Measurements from ENCODE around the gene PSIP1.

GRCh38 chr9:15501803-15502202 lies 9.0 kb downstream of the PSIP1 start:
- TF ChIP-seq BCL11A (tag by site-specific recombination; IDR thresholded peaks at IDR 0.05; ENCODE audit: low read depth) (no peak), CTCF (tag by site-specific recombination; IDR thresholded peaks at IDR 0.05) (no peak), MEIS1 (CRISPR knock-in tag; IDR thresholded peaks at IDR 0.05; ENCODE audit: borderline replicate concordance) (no peak), PRDM1 (tag by site-specific recombination; IDR thresholded peaks at IDR 0.05) (no peak), ZNF501 (tag by site-specific recombination; IDR thresholded peaks at IDR 0.05) (no peak), ZNF701 (tag by site-specific recombination; IDR thresholded peaks at IDR 0.05) (no peak), ZSCAN4 (tag by site-specific recombination; IDR thresholded peaks at IDR 0.05) (no peak), ZNF311 (tag by site-specific recombination; IDR thresholded peaks at IDR 0.05; ENCODE audit: borderline replicate concordance) (no peak), ZNF274 (IDR thresholded peaks at IDR 0.05; ENCODE audit: low read length) (no peak), ZNF274 (tag by site-specific recombination; IDR thresholded peaks at IDR 0.05; ENCODE audit: borderline replicate concordance) (no peak)
- TF ChIP-seq, protein P1, sequence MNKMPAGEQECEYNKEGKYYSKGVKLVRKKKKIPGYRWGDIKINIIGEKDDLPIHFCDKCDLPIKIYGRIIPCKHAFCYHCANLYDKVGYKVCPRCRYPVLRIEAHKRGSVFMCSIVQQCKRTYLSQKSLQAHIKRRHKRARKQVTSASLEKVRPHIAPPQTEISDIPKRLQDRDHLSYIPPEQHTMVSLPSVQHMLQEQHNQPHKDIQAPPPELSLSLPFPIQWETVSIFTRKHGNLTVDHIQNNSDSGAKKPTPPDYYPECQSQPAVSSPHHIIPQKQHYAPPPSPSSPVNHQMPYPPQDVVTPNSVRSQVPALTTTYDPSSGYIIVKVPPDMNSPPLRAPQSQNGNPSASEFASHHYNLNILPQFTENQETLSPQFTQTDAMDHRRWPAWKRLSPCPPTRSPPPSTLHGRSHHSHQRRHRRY (tag by site-specific recombination; IDR thresholded peaks at IDR 0.05) = no peak
- TF ChIP-seq, protein P2, sequence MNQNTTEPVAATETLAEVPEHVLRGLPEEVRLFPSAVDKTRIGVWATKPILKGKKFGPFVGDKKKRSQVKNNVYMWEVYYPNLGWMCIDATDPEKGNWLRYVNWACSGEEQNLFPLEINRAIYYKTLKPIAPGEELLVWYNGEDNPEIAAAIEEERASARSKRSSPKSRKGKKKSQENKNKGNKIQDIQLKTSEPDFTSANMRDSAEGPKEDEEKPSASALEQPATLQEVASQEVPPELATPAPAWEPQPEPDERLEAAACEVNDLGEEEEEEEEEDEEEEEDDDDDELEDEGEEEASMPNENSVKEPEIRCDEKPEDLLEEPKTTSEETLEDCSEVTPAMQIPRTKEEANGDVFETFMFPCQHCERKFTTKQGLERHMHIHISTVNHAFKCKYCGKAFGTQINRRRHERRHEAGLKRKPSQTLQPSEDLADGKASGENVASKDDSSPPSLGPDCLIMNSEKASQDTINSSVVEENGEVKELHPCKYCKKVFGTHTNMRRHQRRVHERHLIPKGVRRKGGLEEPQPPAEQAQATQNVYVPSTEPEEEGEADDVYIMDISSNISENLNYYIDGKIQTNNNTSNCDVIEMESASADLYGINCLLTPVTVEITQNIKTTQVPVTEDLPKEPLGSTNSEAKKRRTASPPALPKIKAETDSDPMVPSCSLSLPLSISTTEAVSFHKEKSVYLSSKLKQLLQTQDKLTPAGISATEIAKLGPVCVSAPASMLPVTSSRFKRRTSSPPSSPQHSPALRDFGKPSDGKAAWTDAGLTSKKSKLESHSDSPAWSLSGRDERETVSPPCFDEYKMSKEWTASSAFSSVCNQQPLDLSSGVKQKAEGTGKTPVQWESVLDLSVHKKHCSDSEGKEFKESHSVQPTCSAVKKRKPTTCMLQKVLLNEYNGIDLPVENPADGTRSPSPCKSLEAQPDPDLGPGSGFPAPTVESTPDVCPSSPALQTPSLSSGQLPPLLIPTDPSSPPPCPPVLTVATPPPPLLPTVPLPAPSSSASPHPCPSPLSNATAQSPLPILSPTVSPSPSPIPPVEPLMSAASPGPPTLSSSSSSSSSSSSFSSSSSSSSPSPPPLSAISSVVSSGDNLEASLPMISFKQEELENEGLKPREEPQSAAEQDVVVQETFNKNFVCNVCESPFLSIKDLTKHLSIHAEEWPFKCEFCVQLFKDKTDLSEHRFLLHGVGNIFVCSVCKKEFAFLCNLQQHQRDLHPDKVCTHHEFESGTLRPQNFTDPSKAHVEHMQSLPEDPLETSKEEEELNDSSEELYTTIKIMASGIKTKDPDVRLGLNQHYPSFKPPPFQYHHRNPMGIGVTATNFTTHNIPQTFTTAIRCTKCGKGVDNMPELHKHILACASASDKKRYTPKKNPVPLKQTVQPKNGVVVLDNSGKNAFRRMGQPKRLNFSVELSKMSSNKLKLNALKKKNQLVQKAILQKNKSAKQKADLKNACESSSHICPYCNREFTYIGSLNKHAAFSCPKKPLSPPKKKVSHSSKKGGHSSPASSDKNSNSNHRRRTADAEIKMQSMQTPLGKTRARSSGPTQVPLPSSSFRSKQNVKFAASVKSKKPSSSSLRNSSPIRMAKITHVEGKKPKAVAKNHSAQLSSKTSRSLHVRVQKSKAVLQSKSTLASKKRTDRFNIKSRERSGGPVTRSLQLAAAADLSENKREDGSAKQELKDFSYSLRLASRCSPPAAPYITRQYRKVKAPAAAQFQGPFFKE (tag by site-specific recombination; IDR thresholded peaks at IDR 0.05; ENCODE audit: borderline replicate concordance) = no peak
